ENCODE data around the gene ITPR3.

Gene ITPR3

DNA sequence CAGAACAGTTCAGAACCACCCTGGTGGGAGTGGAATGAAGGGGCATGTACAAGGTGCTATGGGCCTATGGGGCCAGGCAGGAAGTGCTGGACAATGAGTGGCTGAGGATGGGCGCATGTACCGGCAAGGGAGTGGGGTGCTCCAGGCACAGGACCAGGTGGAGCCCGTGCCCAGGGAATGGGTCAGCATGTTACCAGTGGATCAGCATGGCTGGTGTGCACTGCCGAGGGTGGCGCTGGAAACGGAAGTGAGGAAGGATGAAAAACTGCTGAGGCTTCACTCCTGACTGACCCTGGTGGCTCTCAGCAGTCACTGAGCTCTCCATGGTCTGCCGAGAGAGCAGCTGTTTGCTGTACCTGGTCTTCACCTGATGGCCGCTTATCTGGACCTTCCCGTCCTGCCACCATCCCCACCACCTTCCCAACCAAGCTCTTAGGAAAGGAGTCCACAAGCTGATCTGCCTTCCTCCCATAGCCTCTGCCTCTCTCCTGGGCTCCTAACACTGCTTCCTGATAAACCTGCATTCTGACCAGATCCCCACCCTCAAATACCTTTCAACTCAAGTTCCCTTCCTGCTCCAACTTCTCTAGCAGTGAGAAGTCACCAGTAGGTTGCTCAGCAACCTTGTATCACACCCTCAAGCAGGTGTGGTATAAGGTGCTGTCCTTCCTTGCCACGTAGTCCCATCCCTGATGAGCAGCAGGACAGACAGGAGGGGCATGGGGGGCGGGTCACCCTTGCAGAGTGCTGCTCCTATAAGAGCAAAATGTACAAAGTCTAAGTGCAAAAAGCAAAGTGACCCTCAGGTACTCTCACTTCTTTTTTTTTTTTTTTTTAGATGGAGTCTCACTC, 83.3 kb downstream of the ITPR3 start:
- DNase-seq: no peak

GRCh38 chr6:33705268-33705885, 84.3 kb downstream of the ITPR3 start:
- DNase-seq: no peak

DNA sequence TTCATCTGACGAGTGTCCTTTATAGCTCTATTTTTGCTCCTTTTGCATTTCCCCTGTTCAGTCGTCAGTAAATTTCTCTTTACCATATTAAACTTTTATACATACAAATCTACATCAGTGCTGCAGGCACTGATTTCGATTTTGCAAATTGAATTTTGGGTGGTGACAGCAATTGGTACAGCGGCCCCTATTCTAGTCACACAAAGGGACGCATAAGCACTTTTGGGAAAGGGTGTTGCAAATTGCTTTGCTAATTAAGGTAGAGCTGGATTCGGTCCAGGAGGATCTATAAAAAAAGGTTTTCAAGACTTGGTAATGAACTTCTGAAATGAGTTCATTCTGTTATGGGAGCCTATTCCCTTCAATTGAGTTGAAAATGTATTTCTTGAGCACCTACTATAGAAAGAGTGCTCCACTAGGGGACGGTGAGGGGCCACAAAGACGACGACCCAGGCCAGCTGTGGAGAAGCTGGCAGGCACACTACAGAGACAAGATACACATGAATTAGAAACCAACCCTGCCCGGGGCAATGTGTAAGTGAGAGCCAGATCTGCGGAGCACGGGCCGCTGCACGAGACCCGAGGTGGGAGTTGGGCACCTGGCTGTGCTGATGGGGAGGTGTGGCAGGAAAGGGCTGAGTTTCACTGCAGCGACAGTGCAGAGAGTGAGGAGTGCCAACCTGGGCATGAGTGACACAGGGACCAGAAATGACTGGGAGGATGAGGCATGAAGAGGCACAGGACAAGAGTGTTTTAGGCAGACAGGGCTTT, 85.0 kb downstream of the ITPR3 start:
- no peak for DNase-seq

GRCh38 chr6:33707771-33708170, 86.6 kb downstream of the ITPR3 start:
- DNase-seq: no peak

DNA sequence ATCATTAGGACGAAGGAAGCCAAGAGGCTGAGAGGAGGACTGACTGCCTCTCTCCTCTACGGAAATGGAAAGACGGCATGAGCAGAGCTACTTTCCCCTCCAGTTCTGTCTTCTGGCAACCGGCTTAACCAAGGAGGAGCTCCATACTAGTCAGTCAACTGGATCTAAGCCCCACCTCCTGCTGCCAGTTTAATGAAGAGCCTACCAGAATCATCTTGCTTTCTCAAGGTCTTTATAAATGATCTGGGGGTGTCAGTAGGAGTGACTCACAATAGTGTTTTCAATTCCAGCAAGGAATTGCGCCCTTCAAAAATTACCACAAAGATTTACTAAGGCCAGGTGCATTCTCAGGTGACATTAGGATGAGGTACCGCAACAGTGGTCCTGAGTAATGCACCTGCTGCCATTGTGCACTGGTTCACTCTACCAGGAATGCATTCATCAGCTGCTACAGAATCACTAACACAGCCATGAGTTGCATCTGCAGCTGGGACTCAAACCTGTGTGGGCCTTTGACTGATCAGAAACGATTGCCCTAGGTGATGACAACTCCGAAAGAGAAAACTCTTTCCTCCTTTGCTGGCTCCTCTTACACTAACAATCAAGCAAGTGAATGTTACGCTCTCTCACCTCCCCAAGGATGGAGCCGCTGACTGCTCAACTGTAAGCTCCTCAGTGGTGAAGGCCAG, 87.5 kb downstream of the ITPR3 start:
- no peak for DNase-seq

DNA sequence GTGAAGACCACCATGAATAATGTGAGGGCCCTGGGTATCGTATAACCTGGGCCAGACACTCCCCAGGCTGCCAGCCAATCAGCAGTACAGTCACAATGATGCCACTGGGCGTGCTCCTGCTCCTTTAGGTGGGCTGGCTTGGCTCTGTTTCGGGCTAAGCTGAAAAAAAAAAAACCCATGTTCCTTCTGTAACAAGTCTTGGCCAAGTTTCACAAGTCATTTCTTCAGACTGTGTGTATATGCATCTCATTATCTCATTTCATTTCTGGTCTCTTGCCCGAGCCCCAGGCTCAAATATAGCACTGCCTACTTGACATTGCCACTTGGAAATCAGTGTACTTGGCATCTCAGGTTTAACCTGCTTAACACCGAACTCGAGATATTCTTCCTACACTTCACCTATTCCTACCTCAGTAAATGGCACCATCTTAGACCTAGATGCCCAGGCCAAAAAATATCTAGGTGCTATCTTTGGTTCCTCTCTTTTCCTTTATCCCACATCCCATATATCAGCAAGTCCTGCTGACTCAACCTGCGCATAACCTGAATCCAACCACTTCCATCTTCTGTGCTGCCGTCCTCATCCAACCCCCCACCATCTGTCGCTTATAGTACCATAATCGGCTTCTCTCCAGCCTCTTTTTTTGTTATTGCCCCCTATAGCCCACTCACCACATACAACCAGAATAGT, 88.6 kb downstream of the ITPR3 start:
- DNase-seq: no peak

GRCh38 chr6:33710296-33711121, 89.4 kb downstream of the ITPR3 start:
- no peak for DNase-seq

GRCh38 chr6:33711140-33712129, 90.3 kb downstream of the ITPR3 start, which contains the start of gene UQCC2:
Gene UQCC2 (minus strand): TSS chr6:33711700. CDS start chr6:33711686, 14 bp downstream.
- peak; percentile 98 for DNase-seq

GRCh38 chr6:33712914-33713313, 91.8 kb downstream of the ITPR3 start:
- DNase-seq: no peak

- DNase-seq: no peak
Measured at GRCh38 chr6:33713786-33714185, 92.7 kb downstream of the ITPR3 start.

DNA sequence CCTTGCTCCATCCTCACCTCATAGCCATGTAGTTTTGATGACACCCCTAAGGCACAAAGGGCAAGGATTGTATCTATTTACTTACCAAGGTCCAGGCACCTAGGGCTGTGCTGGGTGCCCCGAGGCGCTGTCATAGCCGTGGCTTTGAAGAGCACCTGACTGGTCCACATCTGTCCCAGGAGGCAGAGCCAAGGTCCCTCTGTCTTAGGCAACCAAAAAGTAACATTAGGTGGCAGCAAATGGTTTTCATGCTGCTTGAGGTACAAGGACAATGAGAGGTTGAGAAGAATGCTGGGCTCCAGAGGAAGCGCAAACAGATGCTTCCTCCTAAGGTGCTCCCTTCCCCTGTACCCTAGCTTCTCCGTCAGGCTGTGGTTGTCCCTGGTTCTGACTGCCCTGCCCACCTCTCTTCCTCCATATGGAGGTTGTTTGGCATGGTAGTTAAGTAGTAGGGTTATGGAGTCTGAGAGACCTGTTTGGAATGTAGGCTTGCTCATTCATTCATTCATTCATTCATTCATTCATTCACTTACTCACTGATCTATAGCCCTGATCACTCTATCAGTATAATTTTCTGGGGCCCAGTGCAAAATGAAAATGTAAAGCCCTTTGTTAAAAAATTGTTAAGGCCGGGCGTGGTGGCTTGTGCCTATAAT, 93.4 kb downstream of the ITPR3 start:
- DNase-seq: no peak

- no peak for DNase-seq
Measured at GRCh38 chr6:33716379-33716778, 95.3 kb downstream of the ITPR3 start.

DNA sequence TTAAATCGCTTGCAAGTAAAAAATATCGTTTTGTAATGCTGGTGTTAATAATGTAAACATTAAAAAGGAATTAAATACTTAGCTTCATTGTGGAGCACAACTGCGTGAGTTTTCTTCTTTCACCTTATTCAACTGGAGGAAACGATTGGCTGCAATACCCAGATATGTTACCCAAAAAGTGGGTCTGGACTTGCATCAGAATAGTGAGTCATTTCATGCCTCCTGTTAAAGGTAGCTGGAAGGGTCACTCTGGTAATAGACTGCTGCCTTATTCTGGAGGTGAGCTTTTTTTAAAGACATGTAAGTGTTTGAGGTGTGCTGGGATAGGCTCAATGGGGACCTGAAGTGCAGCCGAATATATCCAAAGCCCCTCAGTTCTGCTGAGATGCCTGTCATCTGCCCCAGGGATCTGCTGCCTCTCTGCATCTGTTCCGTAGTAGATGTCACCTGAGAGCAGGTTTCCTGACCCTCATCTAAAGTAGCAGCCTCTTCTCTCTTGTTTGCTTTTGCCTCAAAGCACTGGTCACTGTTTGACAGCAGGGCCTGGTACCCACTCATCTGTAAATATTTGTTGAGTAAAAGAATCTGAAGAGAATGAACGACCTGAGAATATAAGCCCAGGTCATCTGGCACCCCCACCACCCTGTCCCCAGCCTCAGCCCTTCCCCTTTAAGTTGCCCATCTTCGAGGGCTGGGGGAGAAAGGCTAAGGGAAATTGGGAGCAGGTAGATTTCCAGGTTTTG, 95.9 kb downstream of the ITPR3 start:
- DNase-seq: no peak

DNA sequence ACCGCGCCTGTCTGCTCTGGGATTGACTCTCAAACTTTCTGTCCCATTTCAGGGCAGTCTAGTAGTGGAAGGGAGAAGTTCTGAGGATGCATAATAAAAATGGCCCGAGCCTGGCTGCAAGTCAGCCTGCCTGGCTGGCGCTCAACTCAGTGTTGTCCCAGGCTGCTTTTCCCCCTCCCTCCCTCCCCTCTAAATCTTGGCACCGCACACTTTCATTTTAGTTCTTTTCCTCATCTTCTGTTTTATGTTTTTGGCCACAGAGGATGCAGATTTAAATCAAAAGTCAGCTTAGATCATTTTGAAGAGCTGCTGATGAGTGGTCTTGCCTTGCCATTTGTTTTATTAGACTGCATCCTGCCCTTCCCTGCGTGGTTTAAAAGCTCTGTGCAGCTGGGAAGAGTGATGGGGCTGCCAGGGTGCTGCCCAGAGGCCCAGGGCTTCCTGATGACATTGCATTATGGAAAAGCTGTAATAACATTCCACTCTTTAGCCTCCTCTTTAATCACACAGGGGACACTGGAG, 96.9 kb downstream of the ITPR3 start:
- DNase-seq: peak; percentile 79

- no peak for DNase-seq
Measured at GRCh38 chr6:33718713-33719112, 97.6 kb downstream of the ITPR3 start.

DNA sequence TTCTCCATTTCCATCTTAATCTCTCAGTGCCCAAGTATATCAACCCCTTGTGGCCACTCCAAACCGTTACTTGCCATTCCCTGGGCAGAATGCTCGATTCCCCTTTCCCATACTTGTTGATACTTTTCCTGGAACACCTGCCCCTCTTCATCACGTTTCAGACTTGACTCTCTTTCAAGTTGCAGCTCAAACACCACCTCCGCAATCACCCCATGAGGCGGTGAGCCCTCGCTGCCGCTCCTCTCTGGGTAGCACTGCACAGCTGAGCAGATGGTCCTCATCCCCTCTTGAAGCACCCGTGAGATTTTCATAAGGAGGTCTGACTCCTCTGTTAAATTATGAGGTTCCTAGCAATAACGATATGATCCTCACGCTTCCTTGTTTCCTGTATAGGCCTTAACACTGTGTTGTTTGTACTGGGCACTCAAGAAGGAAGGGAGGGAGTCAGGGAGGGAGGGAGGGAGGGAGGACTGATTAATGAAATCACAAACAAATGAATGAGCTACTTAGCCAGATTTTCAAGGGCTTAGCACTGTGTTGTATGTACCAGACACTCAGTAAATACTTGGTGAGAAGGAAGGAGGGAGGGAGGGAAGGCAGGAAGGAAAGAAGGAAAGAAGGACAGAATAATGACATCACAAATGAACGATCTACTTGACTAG, 98.3 kb downstream of the ITPR3 start:
- DNase-seq: no peak

GRCh38 chr6:33720998-33721397, 99.9 kb downstream of the ITPR3 start:
- DNase-seq: no peak

- DNase-seq: no peak
Measured at GRCh38 chr6:33721508-33721907, 100.4 kb downstream of the ITPR3 start.
